ENCODE measurements around the gene FBXW9.
A peak's percentile ranks its signal among the peaks of the same experiment; 100 is the strongest.
"Not testable (repeated sequence)": the region's sequence is repeated elsewhere in the genome, so short reads cannot be mapped to it uniquely, and the experiment has no call there.

The FBXW9 gene

GRCh38 chr19:12730064-12730463, 33.6 kb upstream of the FBXW9 start:
- Histone ChIP-seq H3K36me3 (ENCODE audit: control insufficient read depth in 2 of 2, insufficient read depth in 1 of 2, low read length in 2 of 2) (peaks cover 24 to 44% of the 10 kb centered on the region in 2 experiments; a peak in 2 of 3 replicates), H3K9me3 (ENCODE audit: control insufficient read depth, insufficient read depth, low read depth, low read length) (no peaks in the 10 kb centered on the region), H3K4me1 (ENCODE audit: control insufficient read depth, insufficient read depth, low read length) (0 out of 2 replicates have a peak, but pooled peaks cover 4% of the 10 kb centered on the region), H3K27ac (ENCODE audit: extremely low read depth, low read depth, low read length) (no peak overlapping the region), H3K4me3 (ENCODE audit: low read depth, low read length) (no peak overlapping the region)
- CTCF ChIA-PET, result no interaction called here
- POLR2A ChIA-PET, result no interaction called here
- TF ChIP-seq ZNF549 (tag by site-specific recombination; IDR thresholded peaks at IDR 0.05) (no peak), ZNF341 (tag by site-specific recombination; IDR thresholded peaks at IDR 0.05; ENCODE audit: low read depth) (peak; percentile 48)

GRCh38 chr19:12727745-12728433, 31.5 kb upstream of the FBXW9 start:
- H3K9me3 ChIP-seq (ENCODE audit: control insufficient read depth, insufficient read depth, low read depth, low read length), result no peaks in the 10 kb centered on the region
- no peaks in the 10 kb centered on the region for H3K4me1 ChIP-seq (ENCODE audit: control insufficient read depth, insufficient read depth, low read length)
- no peak for TF ChIP-seq ZNF174 (tag by site-specific recombination; IDR thresholded peaks at IDR 0.05)
- TF ChIP-seq ZNF121 (tag by site-specific recombination; IDR thresholded peaks at IDR 0.05), result peak; percentile 62; the same call in 1 of the 2 replicates
- peaks cover 24 to 44% of the 10 kb centered on the region in 2 experiments; a peak in 2 of 3 replicates for H3K36me3 ChIP-seq (ENCODE audit: control insufficient read depth in 2 of 2, insufficient read depth in 1 of 2, low read length in 2 of 2)
- H3K4me3 ChIP-seq (ENCODE audit: low read depth, low read length), result no peak overlapping the region
- H3K27ac ChIP-seq (ENCODE audit: extremely low read depth, low read depth, low read length), result no peak overlapping the region
- CTCF ChIA-PET, result interaction anchor here (0.6 kb wide), 2 partner anchors 30 to 1345 kb away, joined by 3 to 4 read pairs; no protein-coding TSS in a partner anchor
- POLR2A ChIA-PET, result interaction anchor here (1.4 kb wide), 1 partner anchor 9 kb away, joined by 6 read pairs; the partner anchor contains the start of gene GET3

GRCh38 chr19:12726988-12727316, 30.5 kb upstream of the FBXW9 start:
- Histone ChIP-seq H3K27ac (ENCODE audit: extremely low read depth, low read depth, low read length) (no peak overlapping the region), H3K36me3 (ENCODE audit: control insufficient read depth in 2 of 2, insufficient read depth in 1 of 2, low read length in 2 of 2) (peaks cover 22 to 40% of the 10 kb centered on the region in 2 experiments; a peak in 2 of 3 replicates), H3K4me3 (ENCODE audit: low read depth, low read length) (no peak overlapping the region), H3K4me1 (ENCODE audit: control insufficient read depth, insufficient read depth, low read length) (no peaks in the 10 kb centered on the region), H3K9me3 (ENCODE audit: control insufficient read depth, insufficient read depth, low read depth, low read length) (no peaks in the 10 kb centered on the region)
- TF ChIP-seq SCRT2 (tag by site-specific recombination; IDR thresholded peaks at IDR 0.05) (0 out of 2 replicates have a peak, but pooled peaks have one; percentile 3), GLIS1 (tag by site-specific recombination; IDR thresholded peaks at IDR 0.05) (peak; percentile 8; the same call in 1 of the 2 replicates), MEIS1 (CRISPR knock-in tag; IDR thresholded peaks at IDR 0.05; ENCODE audit: borderline replicate concordance) (no peak), GLIS2 (tag by site-specific recombination; IDR thresholded peaks at IDR 0.05) (no peak)
- POLR2A ChIA-PET, result interaction anchor here (0.7 to 1.7 kb wide), 2 partner anchors 31 to 79 kb away, joined by 4 to 5 read pairs; partner anchors contain the start of gene FBXW9
- CTCF ChIA-PET, result no interaction called here

- TF ChIP-seq ZNF664 (tag by site-specific recombination; IDR thresholded peaks at IDR 0.05), result peak; percentile 48; the same call in 1 of the 2 replicates
- peaks cover 17 to 30% of the 10 kb centered on the region in 2 experiments; a peak in 2 of 3 replicates for H3K36me3 ChIP-seq (ENCODE audit: control insufficient read depth in 2 of 2, insufficient read depth in 1 of 2, low read length in 2 of 2)
- H3K9me3 ChIP-seq (ENCODE audit: control insufficient read depth, insufficient read depth, low read depth, low read length); CTCF ChIA-PET; H3K4me3 ChIP-seq (ENCODE audit: low read depth, low read length); H3K27ac ChIP-seq (ENCODE audit: extremely low read depth, low read depth, low read length); H3K4me1 ChIP-seq (ENCODE audit: control insufficient read depth, insufficient read depth, low read length): not testable (repeated sequence)
- POLR2A ChIA-PET, result interaction anchor here (1.7 kb wide), 1 partner anchor 30 kb away, joined by 5 read pairs; the partner anchor contains the start of gene FBXW9
Observed at GRCh38 chr19:12725612-12726011, 29.2 kb upstream of the FBXW9 start.

- Histone ChIP-seq H3K36me3 (ENCODE audit: control insufficient read depth in 2 of 2, insufficient read depth in 1 of 2, low read length in 2 of 2) (peaks cover 9 to 28% of the 10 kb centered on the region in 2 experiments; a peak in 2 of 3 replicates), H3K9me3 (ENCODE audit: control insufficient read depth, insufficient read depth, low read depth, low read length) (no peaks in the 10 kb centered on the region), H3K4me3 (ENCODE audit: low read depth, low read length) (peak within 1 kb of the TSS; percentile 79), H3K27ac (ENCODE audit: extremely low read depth, low read depth, low read length) (peak within 1 kb of the TSS; percentile 97), H3K4me1 (ENCODE audit: control insufficient read depth, insufficient read depth, low read length) (no peaks in the 10 kb centered on the region)
- POLR2A ChIA-PET, result interaction anchor here (0.7 to 5.1 kb wide), 3 partner anchors 11 to 29 kb away, joined by 3 to 89 read pairs (median 19); partner anchors contain the start of genes FBXW9, GET3 and TRIR
- CTCF ChIA-PET, result interaction anchor here (0.6 to 3.3 kb wide), 11 partner anchors 10 to 327 kb away, joined by 3 to 19 read pairs (median 3); partner anchors contain the start of genes GET3 and TRIR
- no peak for TF ChIP-seq ZNF837 (tag by site-specific recombination; IDR thresholded peaks at IDR 0.05)
- peak; percentile 36; the same call in 1 of the 2 replicates for TF ChIP-seq PATZ1 (tag by site-specific recombination; IDR thresholded peaks at IDR 0.05)
- peak; percentile 74 for TF ChIP-seq ZBTB7A (tag by site-specific recombination; IDR thresholded peaks at IDR 0.05; ENCODE audit: low read depth)
- TF ChIP-seq KLF9 (tag by site-specific recombination; IDR thresholded peaks at IDR 0.05; ENCODE audit: low read depth), result no peak
- no peak for TF ChIP-seq ZNF174 (tag by site-specific recombination; IDR thresholded peaks at IDR 0.05)
- no peak for TF ChIP-seq ZNF629 (tag by site-specific recombination; IDR thresholded peaks at IDR 0.05)
- TF ChIP-seq ZNF510 (tag by site-specific recombination; IDR thresholded peaks at IDR 0.05; ENCODE audit: insufficient replicate concordance), result no peak
- no peak for TF ChIP-seq ZFP37 (tag by site-specific recombination; IDR thresholded peaks at IDR 0.05)
- no peak for TF ChIP-seq ZNF23 (tag by site-specific recombination; IDR thresholded peaks at IDR 0.05; ENCODE audit: borderline replicate concordance)
Observed at GRCh38 chr19:12723641-12724426, 27.4 kb upstream of the FBXW9 start, which contains the start of gene TNPO2. TSS of gene TNPO2 (minus strand) at chr19:12723932. CDS start at chr19:12720977, 2,955 bp downstream.
